GM19467 (cell line): Measurements from ENCODE around the gene CLEC7A.

ENCODE experiments used
- ATAC-seq: cut with Tn5 transposase; IDR thresholded peaks from one replicate; pipeline ENCODE4 v1.9.1; 2021; ENCODE audit warnings: mild to moderate bottlenecking, moderate library complexity; ENCODE audit not compliant: unreplicated experiment

CLEC7A gene

DNA sequence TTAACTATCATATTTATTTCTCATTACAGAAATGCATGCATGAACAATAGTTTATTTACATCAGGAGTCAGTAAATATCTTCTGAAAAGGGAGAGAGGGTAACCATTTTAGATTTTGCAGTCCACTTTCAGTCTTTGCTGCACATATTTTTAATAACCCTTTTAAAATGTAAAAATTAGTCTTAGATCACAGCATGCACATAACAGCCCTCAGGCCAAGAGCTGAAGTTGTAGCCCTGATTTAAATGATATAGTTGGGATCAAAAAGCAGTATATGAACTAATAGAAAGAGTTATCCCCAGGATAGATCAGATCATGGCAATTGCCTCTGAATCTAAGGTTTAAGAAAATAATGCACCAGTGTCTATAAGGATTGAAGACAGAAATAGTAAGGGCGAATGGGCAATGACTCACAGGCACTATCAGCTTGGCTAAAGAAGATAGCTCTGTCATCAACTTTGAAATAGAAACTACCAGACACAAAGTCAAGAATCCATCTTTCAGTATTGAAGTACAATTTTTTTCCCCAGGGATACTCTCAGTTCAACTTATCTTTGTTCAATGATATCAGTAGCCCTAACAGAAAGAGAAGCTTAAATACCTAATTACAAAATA is 13.1 kb upstream of the CLEC7A start:
- ATAC-seq, result no peak

DNA sequence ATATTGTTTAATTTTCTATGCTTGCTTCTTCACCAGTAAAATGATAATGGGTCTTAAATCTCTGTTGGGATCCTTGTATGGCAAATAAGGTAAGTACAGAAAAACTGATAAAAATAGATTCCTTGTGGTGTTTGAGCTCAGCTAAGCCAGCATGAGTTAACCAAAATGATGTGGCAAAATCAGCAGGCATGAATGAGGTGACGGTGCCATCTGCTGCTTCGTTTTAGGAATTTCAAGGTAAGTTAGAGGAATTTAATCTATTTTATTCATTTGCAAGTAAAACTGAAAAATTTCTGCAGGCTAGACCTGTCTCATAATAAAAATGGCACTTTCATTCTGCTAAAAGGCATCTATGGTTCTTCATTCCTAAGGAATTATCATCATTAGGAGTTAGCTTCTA is 10.0 kb upstream of the CLEC7A start:
- ATAC-seq, result no peak

DNA sequence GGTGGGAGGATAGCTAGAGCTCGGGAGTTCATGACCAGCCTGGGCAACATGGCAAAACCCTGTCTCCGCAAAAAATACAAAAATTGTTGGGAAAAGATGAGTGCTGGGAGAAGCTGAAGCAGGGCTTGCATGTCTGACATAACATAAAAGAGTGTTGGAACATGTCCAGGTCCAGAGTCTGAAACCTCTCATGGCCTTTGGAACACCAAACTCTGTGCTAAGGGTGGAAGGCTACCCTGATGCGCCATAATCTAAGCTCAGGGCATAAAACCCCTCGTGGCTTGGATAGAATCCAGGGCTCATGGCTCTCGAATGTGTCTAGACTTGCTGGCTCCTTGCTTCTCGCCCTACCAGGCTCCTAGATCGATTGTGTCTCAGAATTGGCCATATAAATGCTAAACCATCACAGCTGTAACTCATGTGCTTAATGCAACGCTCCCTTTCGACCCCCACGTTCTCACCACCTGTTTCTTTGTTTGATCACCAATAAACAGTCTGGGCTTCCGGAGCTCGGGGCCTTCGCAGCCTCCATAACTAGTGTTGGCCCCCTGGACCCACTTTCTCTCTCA is 6.7 kb upstream of the CLEC7A start:
- ATAC-seq, result no peak

DNA sequence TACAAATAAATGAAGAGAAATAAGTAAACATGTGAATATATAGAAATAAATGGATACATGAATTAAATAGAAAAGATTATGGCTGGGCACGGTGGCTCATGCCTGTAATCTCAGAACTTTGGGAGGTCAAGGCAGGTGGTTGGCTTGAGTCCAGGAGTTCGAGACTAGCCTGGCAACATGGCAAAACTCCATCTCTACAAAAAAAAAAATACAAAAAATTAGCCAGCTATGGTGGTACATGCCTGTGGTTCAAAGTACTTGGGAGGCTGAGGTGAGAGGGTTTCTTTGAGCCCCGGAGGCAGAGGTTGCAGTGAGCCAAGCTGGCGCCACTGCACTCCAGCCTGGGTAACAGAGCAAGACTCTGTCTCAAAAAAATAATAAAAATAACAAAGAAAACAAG is 5.1 kb upstream of the CLEC7A start:
- ATAC-seq, result no peak

DNA sequence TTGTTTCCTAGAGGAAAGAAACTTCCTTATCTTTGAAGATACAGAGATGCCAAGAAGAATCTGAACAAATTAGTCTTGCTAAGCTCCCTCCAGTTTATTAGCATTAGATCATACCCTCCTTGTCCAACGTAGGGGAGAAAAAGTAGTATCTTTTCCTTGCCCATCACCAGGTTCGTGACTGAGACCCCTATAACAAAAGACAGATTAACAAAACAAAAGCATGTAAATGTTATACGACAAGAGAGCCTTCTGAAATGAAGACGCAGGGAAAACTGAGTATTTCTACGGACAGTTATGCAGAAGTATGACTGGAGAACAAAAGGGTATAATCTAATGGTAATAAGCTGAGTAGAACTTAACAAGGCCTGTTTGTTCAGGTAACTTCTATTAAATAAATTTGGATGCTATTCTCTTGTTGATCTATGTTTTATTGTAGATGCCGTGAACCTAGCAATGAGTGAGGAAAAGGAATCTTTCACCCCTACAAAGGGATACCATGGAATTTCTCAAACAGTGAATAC is 2.9 kb upstream of the CLEC7A start:
- no peak for ATAC-seq

DNA sequence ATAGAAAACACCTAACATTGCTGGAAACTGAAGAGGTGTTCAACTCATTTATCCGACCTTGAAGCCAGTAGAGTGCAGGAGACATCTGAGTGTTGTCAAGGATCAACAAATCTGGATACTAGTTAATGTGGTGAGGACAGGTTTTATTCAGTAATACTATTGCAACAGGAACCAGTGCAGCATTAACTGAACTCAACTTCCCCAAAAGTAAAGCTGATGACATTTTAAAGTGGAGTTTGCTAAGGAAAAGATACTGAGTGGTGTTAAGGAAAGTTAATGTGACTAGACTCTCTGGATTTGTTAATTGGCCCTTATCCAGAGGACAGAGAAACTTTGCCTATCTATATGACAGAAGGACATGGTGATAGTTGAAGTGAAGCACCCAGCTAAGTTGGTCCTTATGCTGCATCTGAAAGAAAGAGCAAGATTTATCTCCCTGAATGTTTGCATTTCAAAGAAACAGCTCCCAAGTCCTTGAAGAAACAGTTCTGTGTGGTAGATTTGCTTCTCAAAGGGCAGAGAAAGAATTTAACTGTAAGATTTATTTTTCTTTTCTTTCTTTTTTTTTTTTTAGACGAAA is 1.2 kb upstream of the CLEC7A start:
- ATAC-seq, result no peak

DNA sequence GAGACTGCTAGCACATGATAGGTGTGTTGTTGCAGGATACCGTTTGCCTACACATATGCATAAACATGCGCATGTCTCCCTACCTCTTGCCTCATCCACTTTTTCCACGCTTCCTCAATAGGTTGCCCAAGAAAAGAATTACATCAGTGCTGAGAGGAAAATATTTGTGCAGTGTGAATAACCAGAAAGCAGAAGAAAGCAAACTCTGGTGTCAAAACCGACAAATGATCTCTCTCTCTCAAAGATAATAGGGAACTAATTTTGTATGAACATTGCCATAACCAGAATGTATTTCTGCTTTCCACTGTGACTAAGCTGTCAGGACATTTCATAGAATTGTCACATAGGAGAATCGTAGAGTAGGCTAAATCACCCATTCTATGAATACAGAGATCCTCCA is 1.3 kb downstream of the CLEC7A start:
- ATAC-seq, result no peak

DNA sequence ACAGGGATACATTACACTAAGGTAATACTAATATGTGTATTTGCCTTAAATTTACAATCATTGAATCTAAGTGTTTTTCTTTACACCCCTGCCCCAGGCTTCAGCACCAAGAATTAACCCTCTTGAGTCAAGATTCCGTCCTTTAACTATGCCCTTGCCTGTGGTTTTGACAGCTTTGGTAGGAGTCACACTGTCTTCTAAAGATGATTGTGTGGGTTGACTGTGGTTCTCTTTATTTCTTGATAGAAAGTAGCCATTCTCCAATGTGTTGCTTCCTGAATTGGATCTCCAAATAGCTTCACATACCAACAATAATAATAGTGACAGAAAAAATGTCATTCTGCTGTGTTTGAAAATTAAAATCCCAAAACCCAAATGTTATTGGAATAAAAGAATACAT is 3.6 kb downstream of the CLEC7A start:
- ATAC-seq, result no peak

DNA sequence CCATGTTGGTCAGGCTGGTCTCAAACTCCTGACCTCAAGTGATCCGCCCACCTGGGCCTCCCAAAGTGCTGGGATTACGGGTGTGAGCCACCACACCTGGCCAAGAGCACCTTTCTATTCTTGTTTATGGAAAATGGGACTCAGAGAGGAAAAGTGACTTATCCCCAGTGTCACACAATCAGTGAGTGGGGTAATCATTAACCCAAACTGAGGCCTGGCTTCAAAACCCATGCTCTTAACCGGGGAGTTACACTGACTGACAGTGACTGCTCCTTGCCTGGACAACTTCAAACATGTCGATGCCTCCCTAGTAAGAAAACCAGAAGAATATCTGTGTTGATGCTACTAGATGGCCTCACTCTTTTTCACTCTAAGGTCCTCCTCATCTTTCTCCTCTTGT is 7.3 kb downstream of the CLEC7A start:
- no peak for ATAC-seq

DNA sequence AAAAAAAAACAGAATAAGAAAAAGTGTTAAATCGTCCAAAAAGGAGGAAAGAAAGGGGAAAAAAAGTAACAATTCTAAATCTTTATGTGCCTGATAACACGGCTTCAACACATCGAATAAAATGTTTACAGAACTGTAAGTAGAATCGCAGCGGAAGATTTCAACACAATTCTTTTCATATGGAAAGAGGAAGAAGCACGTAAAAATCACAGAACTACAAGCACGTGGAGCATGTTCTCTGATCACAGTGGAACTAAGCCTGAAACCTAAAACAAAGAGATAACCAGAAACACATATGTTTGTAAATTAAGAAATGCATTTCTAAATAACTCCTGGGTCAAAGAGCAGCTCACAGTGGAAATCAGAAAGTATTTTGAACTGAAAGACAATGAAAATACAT is 8.7 kb downstream of the CLEC7A start:
- ATAC-seq, result no peak

DNA sequence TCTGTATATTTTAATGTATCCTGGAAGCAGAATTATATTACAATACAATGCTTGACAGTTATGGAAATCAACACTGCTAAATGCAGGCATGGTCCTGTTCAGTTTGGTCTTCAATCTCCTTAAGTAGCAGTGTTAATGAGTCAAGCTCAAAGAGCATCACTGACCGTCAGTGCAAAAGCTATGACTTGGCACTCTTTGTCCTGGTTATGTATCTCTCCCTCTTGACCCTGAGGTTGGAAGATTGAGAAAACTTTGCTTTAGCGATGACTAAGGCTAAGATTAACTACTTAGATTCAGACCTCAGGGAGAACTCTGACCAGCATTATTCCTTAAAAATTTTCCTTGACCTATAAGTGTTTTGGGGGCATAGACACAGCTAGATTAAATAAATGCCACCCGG is 10.9 kb downstream of the CLEC7A start:
- no peak for ATAC-seq

DNA sequence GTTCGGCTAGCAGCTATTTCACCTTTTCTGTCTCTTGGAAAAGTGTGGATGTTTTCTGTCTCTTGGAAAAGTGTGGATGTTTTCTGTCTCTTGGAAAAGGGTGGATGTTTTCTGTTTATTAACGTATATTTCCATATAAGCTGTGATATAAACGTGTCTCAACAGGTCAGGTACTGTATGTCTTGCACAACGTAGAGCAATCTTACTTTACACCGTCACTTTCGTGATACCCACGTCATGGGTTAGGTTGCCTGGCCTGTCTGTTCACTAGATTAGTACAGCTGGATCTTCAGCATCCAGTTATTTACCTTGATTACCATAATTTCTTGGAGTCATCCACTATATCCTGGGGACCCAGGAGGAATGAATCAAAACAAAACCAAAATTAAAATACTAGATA is 14.1 kb downstream of the CLEC7A start:
- no peak for ATAC-seq

DNA sequence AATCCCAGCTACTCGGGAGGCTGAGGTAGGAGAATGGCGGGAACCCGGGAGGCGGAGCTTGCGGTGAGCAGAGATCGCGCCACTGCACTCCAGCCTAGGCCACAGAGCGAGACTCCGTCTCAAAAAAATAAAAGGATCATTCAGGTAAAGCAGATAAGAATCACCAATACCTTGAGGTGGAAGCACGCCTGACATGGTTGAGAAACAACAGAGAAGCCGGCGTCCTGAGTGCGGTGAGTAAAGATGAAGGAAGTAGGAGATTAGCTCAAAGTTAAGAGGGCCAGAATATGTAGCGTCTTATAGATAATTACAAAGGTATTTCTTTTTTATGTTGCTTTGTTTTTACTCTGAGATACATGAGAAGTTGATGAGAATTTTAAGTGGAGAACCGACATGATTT is 14.7 kb downstream of the CLEC7A start:
- no peak for ATAC-seq

DNA sequence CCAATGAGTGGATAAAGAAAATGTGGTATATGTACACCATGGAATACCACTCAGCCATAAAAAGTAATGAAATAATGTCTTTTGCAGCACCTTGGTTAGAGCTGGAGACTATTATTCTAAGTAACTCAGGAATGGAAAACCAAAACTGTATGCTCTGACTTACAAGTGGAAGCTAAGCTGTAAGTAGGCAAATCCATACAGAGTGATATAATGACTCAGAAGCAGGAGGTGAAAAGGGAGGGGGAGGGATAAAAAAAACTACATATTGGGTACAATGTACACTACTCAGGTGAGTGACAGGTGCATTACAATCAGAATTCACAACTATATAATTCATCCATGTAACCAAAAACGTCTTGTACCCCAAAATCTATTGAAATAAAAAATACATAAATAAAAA is 16.1 kb downstream of the CLEC7A start:
- ATAC-seq, result no peak

DNA sequence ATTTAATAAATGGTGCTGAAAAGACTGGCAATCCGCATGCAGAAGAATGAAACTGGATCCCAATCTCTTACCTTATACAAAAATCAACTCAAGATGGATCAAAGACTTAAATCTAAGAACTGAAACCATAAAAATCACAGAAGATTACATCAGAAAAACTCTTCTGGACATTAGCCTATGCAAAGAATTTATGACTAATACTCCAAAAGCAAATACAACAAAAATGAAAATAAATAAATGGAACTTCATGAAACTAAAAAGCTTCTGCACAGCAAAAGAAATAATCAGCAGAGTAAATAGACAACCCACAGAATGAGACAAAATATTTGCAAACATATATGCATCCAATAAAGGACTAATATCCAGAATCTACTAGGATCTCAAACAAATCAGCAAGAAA is 16.9 kb downstream of the CLEC7A start:
- ATAC-seq, result no peak

DNA sequence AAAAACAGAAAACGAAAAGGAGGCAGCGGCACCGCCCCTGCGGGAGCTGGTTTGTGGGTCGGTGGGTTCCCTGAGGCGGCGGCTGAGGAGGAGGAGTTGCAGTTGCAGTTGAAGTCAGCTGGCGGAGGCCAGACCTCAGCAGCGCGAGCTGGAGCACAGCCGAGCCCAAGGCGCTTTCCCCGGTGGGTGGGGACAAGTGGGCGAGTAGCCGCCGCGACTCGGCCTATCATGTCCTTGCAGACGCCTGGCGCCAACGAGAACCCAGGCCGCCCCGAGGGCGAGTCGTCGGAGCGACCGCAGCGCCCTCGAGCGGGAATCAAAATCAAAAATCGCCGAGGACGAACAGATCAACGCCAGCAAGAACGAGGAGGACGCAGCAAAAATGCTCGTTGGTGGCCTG is 18.5 kb downstream of the CLEC7A start:
- ATAC-seq, result no peak

DNA sequence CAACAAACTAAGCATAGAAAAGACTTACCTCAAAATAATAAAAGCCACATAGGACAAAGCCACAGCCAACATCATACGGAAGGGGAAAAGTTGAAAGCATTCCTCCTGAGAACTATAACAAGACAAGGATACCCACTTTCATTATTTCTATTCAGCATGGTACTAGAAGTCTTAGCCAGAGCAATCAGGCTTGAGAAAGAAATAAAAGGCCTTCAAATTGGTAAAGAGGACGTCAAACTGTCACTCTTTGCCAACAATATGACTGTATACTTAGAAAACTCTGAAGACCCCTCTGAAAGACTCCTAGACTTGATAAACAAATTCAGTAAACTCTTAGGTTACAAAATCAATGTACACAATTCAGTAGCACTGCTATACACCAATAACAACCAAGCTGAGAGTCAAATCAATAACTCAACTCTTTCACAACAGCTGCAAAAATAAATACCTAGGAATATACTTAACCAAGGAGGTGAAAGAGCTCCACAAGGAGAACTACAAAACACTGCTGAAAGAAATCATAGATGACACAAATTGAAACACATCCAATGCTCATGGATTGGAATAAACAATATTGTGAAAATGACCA is 19.6 kb downstream of the CLEC7A start:
- no peak for ATAC-seq

DNA sequence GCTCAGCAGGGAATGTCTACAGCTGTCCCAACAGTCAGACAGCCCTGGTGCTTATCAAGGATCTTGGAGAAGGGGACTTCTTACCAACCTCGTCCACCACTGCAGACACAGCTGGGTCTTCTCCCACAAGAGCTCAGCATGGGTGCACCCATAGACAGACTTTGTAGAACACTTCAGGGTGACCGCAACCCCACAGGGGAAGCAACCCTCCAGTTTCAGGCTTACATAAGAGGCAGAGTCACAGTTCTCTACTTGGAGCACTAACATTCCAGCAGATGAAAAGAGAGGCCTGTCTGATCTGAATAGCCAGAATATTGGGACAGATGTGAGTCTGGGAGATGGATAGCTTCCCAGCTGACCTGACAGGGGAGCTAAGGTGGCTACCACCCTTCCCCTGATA is 27.7 kb downstream of the CLEC7A start:
- no peak for ATAC-seq

DNA sequence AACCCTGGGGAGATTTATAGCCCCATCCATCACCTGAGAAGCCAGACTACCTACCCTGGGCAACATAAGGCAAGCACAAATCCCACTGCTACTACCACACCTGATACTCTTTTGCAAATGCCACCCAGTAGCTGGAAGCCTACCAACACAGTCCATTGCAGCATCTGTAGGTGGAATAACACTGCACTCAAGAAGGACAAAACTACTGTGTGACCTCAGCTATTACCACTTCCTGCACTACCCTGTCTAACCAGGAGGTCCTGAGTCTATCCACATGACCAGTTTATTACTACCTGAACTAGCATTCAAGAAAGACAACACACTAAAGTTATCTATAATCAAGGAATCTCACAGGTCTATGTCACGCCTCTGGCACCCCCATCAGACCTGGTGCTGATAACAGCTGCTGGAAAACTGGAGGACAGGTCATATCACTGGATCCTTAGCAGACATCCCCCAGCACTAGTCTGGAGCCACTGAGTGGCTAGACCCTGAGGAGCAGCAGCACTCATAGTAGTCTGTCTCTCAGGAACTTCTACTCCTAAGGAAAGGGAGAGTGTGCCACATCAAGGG is 28.3 kb downstream of the CLEC7A start:
- ATAC-seq, result no peak

DNA sequence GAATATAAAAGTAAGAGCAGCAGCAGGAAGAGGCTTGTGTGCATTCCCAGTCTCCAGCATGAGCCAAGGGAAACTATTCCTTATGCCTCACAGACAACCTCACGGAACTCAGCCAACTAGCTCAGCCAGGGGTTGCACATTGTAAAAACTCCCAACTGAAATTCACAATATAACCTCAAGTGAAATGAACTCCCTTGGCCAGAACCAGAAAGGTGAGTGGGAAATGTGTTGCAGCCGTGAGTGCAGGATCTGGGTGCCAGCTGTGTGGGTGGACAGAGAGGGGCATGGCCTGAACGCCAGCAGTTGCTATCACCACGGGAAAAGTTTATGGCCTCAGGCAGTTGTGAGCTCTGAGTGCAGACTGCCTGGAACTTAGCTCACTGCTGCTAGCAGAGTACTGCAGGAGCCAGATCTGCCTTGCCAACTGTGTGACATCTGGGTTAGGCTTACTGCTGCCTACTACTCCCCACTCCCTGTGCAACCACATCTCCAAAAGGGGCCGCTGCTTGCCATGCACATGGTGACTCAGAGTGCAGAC is 28.9 kb downstream of the CLEC7A start:
- no peak for ATAC-seq

DNA sequence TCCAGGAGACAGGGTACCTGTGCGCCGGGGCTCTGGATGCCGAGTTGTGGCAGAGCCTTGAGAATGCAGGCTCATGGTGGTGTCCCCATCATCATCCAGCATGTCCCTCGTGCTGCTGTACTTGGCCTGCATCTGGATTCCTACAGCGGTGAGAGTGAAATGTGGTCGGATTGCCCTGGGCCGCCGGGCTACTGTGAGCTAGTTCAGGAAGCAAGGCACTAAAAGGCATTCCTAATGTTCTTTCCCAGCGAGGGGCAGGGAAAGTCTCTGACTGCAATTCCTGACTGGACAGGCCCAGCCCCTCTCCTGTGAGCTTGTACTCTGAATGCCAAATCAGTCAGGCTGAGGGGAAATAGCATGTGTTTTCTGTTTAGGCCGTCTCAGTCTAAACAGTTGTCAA is 31.2 kb downstream of the CLEC7A start, which contains the start of gene CLEC1A:
CLEC1A (minus strand) TSS at position 195 of the 400 bp plus-strand sequence; CDS start at position 132, 63 bp downstream.
- ATAC-seq, result no peak

DNA sequence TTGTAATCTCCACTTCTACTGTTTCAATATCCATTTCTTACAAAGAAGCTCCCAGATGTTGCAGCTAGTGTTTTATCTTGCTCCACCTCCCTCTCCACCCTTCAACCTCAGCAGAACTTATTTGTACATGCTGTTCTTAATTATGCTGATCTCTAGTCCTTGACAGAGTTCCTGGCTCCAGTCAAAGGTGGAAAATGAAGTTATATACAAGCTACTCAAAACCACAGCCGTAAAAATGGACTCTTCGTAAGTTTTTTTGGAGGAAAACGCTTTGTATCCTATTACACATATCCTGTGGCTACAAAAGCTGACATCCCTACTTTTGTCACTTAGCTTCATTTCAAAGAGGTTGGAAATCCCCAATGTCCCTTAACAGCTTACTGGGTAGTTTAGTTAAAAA is 32.5 kb downstream of the CLEC7A start:
- ATAC-seq, result no peak
